ENCODE data around the gene METTL23. TPM values are rescaled to one million over a fixed set of nuclear protein-coding genes. Genes with fewer than 3 reads are reported as not detected.

The METTL23 gene
- total RNA-seq, 1 experiment from 2014 or later = 57.8 TPM

- no peaks in the 10 kb centered on the region for H3K36me3 ChIP-seq (ENCODE audit: control insufficient read depth in 1 of 2, insufficient read depth in 2 of 2, low read length in 2 of 2)
- H3K4me3 ChIP-seq (replicated peaks in 1 of 2; ENCODE audit: low read depth in 1 of 2, low read length in 2 of 2) = no peak overlapping the region
- no peaks in the 10 kb centered on the region for H3K27me3 ChIP-seq (ENCODE audit: insufficient read depth, low read length)
- ChIA-PET CTCF (no interaction called here), POLR2A (interaction anchor here (0.6 to 0.7 kb wide), 2 partner anchors 31 to 52 kb away, joined by 3 read pairs; no protein-coding TSS in a partner anchor), RAD21 (ENCODE audit: low non-redundant PET in 1 of 2, low total read pairs in 2 of 2, uncharacterized antibody in 2 of 2, unreplicated experiment in 2 of 2) (no interaction called here)
- no peak overlapping the region for H3K9ac ChIP-seq (ENCODE audit: low read length)
- H3K4me1 ChIP-seq (ENCODE audit: control insufficient read depth in 1 of 2, insufficient read depth in 2 of 2, low read length in 2 of 2) = peaks cover under 1 to 10% of the 10 kb centered on the region in 2 experiments; a peak in 3 of 4 replicates
- DNase-seq (ENCODE audit: low read depth, low spot score) (no peak), ATAC-seq (no peak)
- H4K20me1 ChIP-seq (ENCODE audit: insufficient read depth) = no peaks in the 10 kb centered on the region
- H3K4me2 ChIP-seq (ENCODE audit: low read length) = no peak overlapping the region
- no peaks in the 10 kb centered on the region for H3K9me2 ChIP-seq (ENCODE audit: insufficient read depth)
- intact Hi-C loops (cut with micrococcal nuclease) = no loop called here
- no peak overlapping the region for H2AFZ ChIP-seq (ENCODE audit: low read depth, low read length, poor library complexity, severe bottlenecking)
- H3K9me3 ChIP-seq (ENCODE audit: control insufficient read depth in 1 of 2, insufficient read depth in 1 of 2, low read depth in 1 of 2, low read length in 2 of 2) = no peaks in the 10 kb centered on the region
- H3K27ac ChIP-seq (ENCODE audit: low read depth, low read length) = no peak overlapping the region
- TF ChIP-seq RAD21 (IDR thresholded peaks at IDR 0.05; ENCODE audit: low read depth) (no peak), ELF1 (IDR thresholded peaks at IDR 0.05; ENCODE audit: borderline replicate concordance, low read depth) (no peak), CBX3 (IDR thresholded peaks at IDR 0.05; ENCODE audit: low read depth) (no peak)
- BruUV-seq (replicated peaks) = no TSS peak
- no peaks in the 10 kb centered on the region for H3K79me2 ChIP-seq (ENCODE audit: insufficient read depth, low read length)
These were observed 31.9 kb downstream of the METTL23 start for GRCh38 chr17:76758570-76758969.

- ATAC-seq (peak; percentile 98), DNase-seq (ENCODE audit: low read depth, low spot score) (peak; percentile 89)
- H3K9me2 ChIP-seq (ENCODE audit: insufficient read depth) = no peaks in the 10 kb centered on the region
- 0 out of 4 replicates have a peak, but pooled peaks cover 0 to 5% of the 10 kb centered on the region in 2 experiments for H3K36me3 ChIP-seq (ENCODE audit: control insufficient read depth in 1 of 2, insufficient read depth in 2 of 2, low read length in 2 of 2)
- intact Hi-C loops (cut with micrococcal nuclease) = no loop called here
- no peaks in the 10 kb centered on the region for H4K20me1 ChIP-seq (ENCODE audit: insufficient read depth)
- ChIA-PET CTCF (interaction anchor here (0.9 to 1.3 kb wide), 3 partner anchors 8 to 297 kb away, joined by 3 to 5 read pairs (median 3); no protein-coding TSS in a partner anchor), RAD21 (ENCODE audit: low non-redundant PET in 1 of 2, low total read pairs in 2 of 2, uncharacterized antibody in 2 of 2, unreplicated experiment in 2 of 2) (no interaction called here), POLR2A (interaction anchor here (0.5 to 1.0 kb wide), 3 partner anchors 8 to 887 kb away, joined by 3 to 6 read pairs (median 3); partner anchors contain the start of genes MFSD11 and SRSF2)
- peak overlapping the region; percentile 86 for H3K4me2 ChIP-seq (ENCODE audit: low read length)
- H3K79me2 ChIP-seq (ENCODE audit: insufficient read depth, low read length) = no peaks in the 10 kb centered on the region
- no peaks in the 10 kb centered on the region for H3K27me3 ChIP-seq (ENCODE audit: insufficient read depth, low read length)
- H3K27ac ChIP-seq (ENCODE audit: low read depth, low read length) = peak overlapping the region; percentile 83
- peak overlapping the region; percentile 35 to 55 for H3K4me3 ChIP-seq (replicated peaks in 1 of 2; ENCODE audit: low read depth in 1 of 2, low read length in 2 of 2)
- H3K4me1 ChIP-seq (ENCODE audit: control insufficient read depth in 1 of 2, insufficient read depth in 2 of 2, low read length in 2 of 2) = peaks cover 24 to 32% of the 10 kb centered on the region in 2 experiments
- peak overlapping the region; percentile 56 for H3K9ac ChIP-seq (ENCODE audit: low read length)
- H3K9me3 ChIP-seq (ENCODE audit: control insufficient read depth in 1 of 2, insufficient read depth in 1 of 2, low read depth in 1 of 2, low read length in 2 of 2) = no peaks in the 10 kb centered on the region
- peak overlapping the region; percentile 81 for H2AFZ ChIP-seq (ENCODE audit: low read depth, low read length, poor library complexity, severe bottlenecking)
- BruUV-seq (replicated peaks) = TSS peak; percentile 70
- TF ChIP-seq POLR2AphosphoS5 (IDR thresholded peaks at IDR 0.05; ENCODE audit: low read depth, low read length) = peak; percentile 67
- TF ChIP-seq RAD21 (IDR thresholded peaks at IDR 0.05; ENCODE audit: low read depth) = peak; percentile 44
- no peak for TF ChIP-seq CEBPB (IDR thresholded peaks at IDR 0.05; ENCODE audit: low read depth)
- 0 out of 6 replicates have a peak, but pooled peaks of 1 of the 3 experiments have one; percentile 12 for TF ChIP-seq CTCF (IDR thresholded peaks at IDR 0.05 in 2 of 3, conservative IDR thresholded peaks at IDR 0.05 in 1 of 3; ENCODE audit: borderline replicate concordance in 1 of 3, insufficient read depth in 1 of 3, low read depth in 2 of 3, low read length in 2 of 3)
- peak; percentile 61 for TF ChIP-seq TCF7L2 (IDR thresholded peaks at IDR 0.05; ENCODE audit: borderline replicate concordance, extremely low read depth, insufficient read depth, insufficient read length)
- TF ChIP-seq JUND (IDR thresholded peaks at IDR 0.05) = peak; percentile 80
- TF ChIP-seq SP1 (IDR thresholded peaks at IDR 0.05; ENCODE audit: low read depth) = peak; percentile 84
- no peak for TF ChIP-seq EZH2 (IDR thresholded peaks at IDR 0.05)
- no peak for TF ChIP-seq ELF1 (IDR thresholded peaks at IDR 0.05; ENCODE audit: borderline replicate concordance, low read depth)
- TF ChIP-seq FOSL1 (IDR thresholded peaks at IDR 0.05; ENCODE audit: low read depth) = peak; percentile 81
These were observed 46.3 kb downstream of the METTL23 start for GRCh38 chr17:76772842-76773525.

Data from HCT116 (cell line).